GM12878 (cell line): ENCODE data around the gene TARDBP. TPM values are rescaled to one million over a fixed set of nuclear protein-coding genes. Genes with fewer than 3 reads are reported as not detected.

Source experiments
- ATAC-seq: fragments of 200-7000 bp; cut with Tn5 transposase; 3 replicates; pipeline ENCODE4 v1.9.1; 2020; ENCODE audit warnings: mild to moderate bottlenecking, moderate library complexity
- BruUV-seq: library from RNA; stranded (reverse); fragments of 400-500 nt; replicated peaks from 2 replicates; lab custom pipeline; 2021; lab: Mats Ljungman, UMichigan
- CTCF ChIA-PET: fragments of 300-600 bp; sonication (Branson Sonifier 250); formaldehyde crosslinking; extraction: SDS; loops from one replicate; lab custom pipeline; 2021; ENCODE audit warnings: inconsistent platforms; lab: Yijun Ruan, JAX
- POLR2A ChIA-PET: fragments of 350-600 bp; formaldehyde crosslinking; extraction: SDS; loops from one replicate; lab custom pipeline; 2021; ENCODE audit warnings: inconsistent platforms; lab: Charles Lee
- RAD21 ChIA-PET: fragments of 300-600 bp; sonication (Branson Sonifier 250); formaldehyde crosslinking; loops from one replicate; lab custom pipeline; 2023; ENCODE audit warnings: antibody characterized with exemption; ENCODE audit not compliant: unreplicated experiment; lab: Charles Lee
- SMC1A ChIA-PET: fragments of 300-600 bp; sonication (Branson Sonifier 250); formaldehyde crosslinking; loops from one replicate; lab custom pipeline; 2023; ENCODE audit not compliant: unreplicated experiment, uncharacterized antibody; lab: Charles Lee
- DNase-seq: peaks from one replicate; pipeline ENCODE4 v3.0.0-alpha.2; 2011; ENCODE audit warnings: low read depth, low spot score
- FAIRE-seq: peaks from 3 replicates; lab custom pipeline; 2011; peaks lifted over from hg19 to GRCh38; lab: Jason Lieb, UNC
- H2AFZ ChIP-seq: 2 replicates; pipeline ENCODE4 v1.6.0; 2011; ENCODE audit warnings: low read depth, low read length, control low read depth; ENCODE audit not compliant: control insufficient read depth
- H3K27ac ChIP-seq: 2 replicates; pipeline ENCODE4 v1.5.1; 2011; ENCODE audit warnings: control low read depth; ENCODE audit not compliant: control insufficient read depth, insufficient read depth
- H3K27me3 ChIP-seq, 2 experiments: replicated peaks in 1 of 2; 2 replicates each; pipeline versions ENCODE4 v1.6.0 to v1.6.1; 2011; ENCODE audit warnings: low read length in 1 of 2; ENCODE audit not compliant: control insufficient read depth in 2 of 2, insufficient read depth in 2 of 2
- H3K36me3 ChIP-seq, 2 experiments: 2 replicates each; pipeline ENCODE4 v1.5.1; 2011; ENCODE audit warnings: low read length in 1 of 2; ENCODE audit not compliant: control insufficient read depth in 2 of 2, insufficient read depth in 2 of 2
- H3K4me1 ChIP-seq: 2 replicates; pipeline ENCODE4 v1.6.1; 2011; ENCODE audit warnings: mild to moderate bottlenecking, low read length, moderate library complexity, mixed read lengths; ENCODE audit not compliant: control insufficient read depth, insufficient read depth
- H3K4me2 ChIP-seq: 2 replicates; pipeline ENCODE4 v1.6.0; 2011; ENCODE audit warnings: control low read depth; ENCODE audit not compliant: control insufficient read depth, insufficient read depth
- H3K4me3 ChIP-seq: fragments of 200-600 bp; sonication (generic); 2 replicates; pipeline ENCODE4 v1.5.1; 2016
- H3K79me2 ChIP-seq: 2 replicates; pipeline ENCODE4 v1.6.0; 2011; ENCODE audit warnings: low read length; ENCODE audit not compliant: control insufficient read depth, insufficient read depth
- H3K9ac ChIP-seq: 2 replicates; pipeline ENCODE4 v1.8.0; 2011; ENCODE audit warnings: low read length, control low read depth, mixed read lengths; ENCODE audit not compliant: control insufficient read depth, insufficient read depth
- H3K9me3 ChIP-seq: replicated peaks from 3 replicates; pipeline ENCODE4 v1.5.1; 2011; ENCODE audit warnings: mild to moderate bottlenecking, low read length; ENCODE audit not compliant: control insufficient read depth, insufficient read depth
- H4K20me1 ChIP-seq: 2 replicates; pipeline ENCODE4 v1.6.0; 2011; ENCODE audit not compliant: control insufficient read depth, insufficient read depth
- ATF2 ChIP-seq: IDR thresholded peaks from 2 replicates; pipeline ENCODE4 v1.6.1; 2012; ENCODE audit warnings: low read length, inconsistent platforms
- BCLAF1 ChIP-seq: fragments of 450-650 bp; IDR thresholded peaks from 2 replicates; pipeline ENCODE4 v1.6.1; 2017; ENCODE audit warnings: antibody characterized with exemption, mild to moderate bottlenecking, moderate library complexity
- BHLHE40 ChIP-seq, 2 experiments: fragments of 450-650 bp in 1 of 2; IDR thresholded peaks; 2 replicates each; pipeline ENCODE4 v1.6.1; 2011 to 2017; ENCODE audit warnings: low read depth in 2 of 2, borderline replicate concordance in 1 of 2, improper control_type of control experiment in 1 of 2, low read length in 1 of 2, mild to moderate bottlenecking in 1 of 2
- CBFB ChIP-seq: IDR thresholded peaks from 2 replicates; pipeline ENCODE4 v1.6.1; 2016; ENCODE audit warnings: antibody characterized with exemption, low read depth
- CREB1 ChIP-seq: IDR thresholded peaks from 2 replicates; pipeline ENCODE4 v1.6.1; 2012; ENCODE audit warnings: low read depth, mild to moderate bottlenecking, inconsistent platforms
- HSF1 ChIP-seq: fragments of 150-350 bp; IDR thresholded peaks from 2 replicates; pipeline ENCODE4 v1.6.1; 2014; ENCODE audit warnings: mild to moderate bottlenecking, low read depth, low read length
- MTA3 ChIP-seq: IDR thresholded peaks from 2 replicates; pipeline ENCODE4 v1.6.1; 2012; ENCODE audit warnings: low read length, inconsistent platforms, borderline replicate concordance
- MYC ChIP-seq: IDR thresholded peaks from 2 replicates; pipeline ENCODE4 v1.6.1; 2011; ENCODE audit warnings: mild to moderate bottlenecking, low read length, moderate library complexity, inconsistent platforms; ENCODE audit not compliant: insufficient read depth, insufficient replicate concordance, insufficient read length, severe bottlenecking
- NFIC ChIP-seq: IDR thresholded peaks from 2 replicates; pipeline ENCODE4 v1.6.1; 2012; ENCODE audit warnings: low read depth, mild to moderate bottlenecking, inconsistent platforms, low read length, moderate library complexity
- NFYA ChIP-seq: IDR thresholded peaks from 2 replicates; pipeline ENCODE4 v1.6.1; 2011; ENCODE audit warnings: low read depth, mild to moderate bottlenecking, low read length, improper control_type of control experiment, borderline replicate concordance
- PML ChIP-seq: IDR thresholded peaks from 2 replicates; pipeline ENCODE4 v1.6.1; 2012; ENCODE audit warnings: low read length, inconsistent platforms
- RAD21 ChIP-seq: IDR thresholded peaks from 2 replicates; pipeline ENCODE4 v1.6.1; 2011; ENCODE audit warnings: mild to moderate bottlenecking, low read depth, low read length, moderate library complexity; ENCODE audit not compliant: insufficient read depth
- SIX5 ChIP-seq: IDR thresholded peaks from 2 replicates; pipeline ENCODE4 v1.6.1; 2011; ENCODE audit warnings: mild to moderate bottlenecking, low read depth, low read length, moderate library complexity; ENCODE audit not compliant: severe bottlenecking
- SMAD5 ChIP-seq: IDR thresholded peaks from 2 replicates; pipeline ENCODE4 v1.6.1; 2016; ENCODE audit warnings: antibody characterized with exemption, low read depth
- TCF12 ChIP-seq: IDR thresholded peaks from 2 replicates; pipeline ENCODE4 v1.6.1; 2011; ENCODE audit warnings: low read depth, mild to moderate bottlenecking, low read length
- WGBS: methylation state at CpG from one replicate; pipeline ENCODE4 v1.1.6; 2016; ENCODE audit warnings: low lambda C conversion rate; ENCODE audit not compliant: insufficient replicate concordance, insufficient coverage; ENCODE audit errors: missing lambda C conversion rate; 5-methylcytosine and 5-hydroxymethylcytosine counted together
- in situ Hi-C: fragments of 300-500 bp; cut with MboI; formaldehyde crosslinking; loops from 9 replicates; pipeline ENCODE4 v1.14.3; 2018; ENCODE audit warnings: mixed read lengths
- intact Hi-C: fragments of 100-400 bp; cut with micrococcal nuclease; formaldehyde crosslinking; loops from one replicate; pipeline ENCODE4 v1.14.2; 2022; ENCODE audit not compliant: unreplicated experiment
- polyA plus RNA-seq, 11 experiments: library from polyadenylated mRNA; depleted of rRNA in 4 of 11; unstranded in 6 of 11; stranded (reverse) in 5 of 11; fragments of >200 nt; fragmentation: Nextera tagmentation in 4 of 11; fragmentation: Illumina TruSeq in 1 of 11; extraction: Ambion mirVana in 4 of 11; extraction: Trizol in 1 of 11; gene quantifications; 1 replicate in 1 of 11; 2 replicates in 10 of 11; pipeline versions ENCODE4 v1.2.1 to v1.2.3, GENCODE V29; 2011 to 2016; ENCODE audit warnings: inconsistent platforms in 2 of 11, missing spikeins in 2 of 11, low read depth in 1 of 11
- total RNA-seq, 4 experiments: library from RNA; depleted of rRNA in 3 of 4; stranded (reverse); fragments of >200 nt in 3 of 4; fragmentation: Illumina TruSeq in 1 of 4; extraction: Trizol in 1 of 4; gene quantifications; 2 replicates each; pipeline versions ENCODE4 v1.2.1 to v1.2.3, GENCODE V29; 2013 to 2021

The TARDBP gene
- total and polyA plus RNA-seq, 10 of the 15 experiments (the other 5 are each of a cell fraction or from before 2014, with no cell fraction given) = 55.6 to 318 (median 192) TPM

GRCh38 chr1:11052839-11053757 lies 40.6 kb downstream of the TARDBP start:
- RAD21 ChIA-PET = interaction anchor here (1.4 kb wide), 1 partner anchor 15 kb away, joined by 5 read pairs; no protein-coding TSS in a partner anchor
- Histone ChIP-seq H3K4me1 (peaks cover 12% of the 10 kb centered on the region), H3K79me2 (peaks cover 2% of the 10 kb centered on the region), H3K9me3 (no peaks in the 10 kb centered on the region), H3K4me2 (no peak overlapping the region), H3K27ac (no peak overlapping the region), H2AFZ (no peak overlapping the region), H3K4me3 (no peak overlapping the region), H3K36me3 (peaks cover 4% of the 10 kb centered on the region in 2 experiments; a peak in 3 of 4 replicates), H3K9ac (no peak overlapping the region), H3K27me3 (no peaks in the 10 kb centered on the region), H4K20me1 (no peaks in the 10 kb centered on the region)
- ATAC-seq (peak; percentile 48), FAIRE-seq (no peak), DNase-seq (no peak)
- POLR2A ChIA-PET = no interaction called here
- SMC1A ChIA-PET = no interaction called here
- in situ Hi-C loops = no loop called here
- CTCF ChIA-PET = interaction anchor here (3.3 kb wide), 1 partner anchor 15 kb away, joined by 15 read pairs; no protein-coding TSS in a partner anchor
- BruUV-seq = no TSS peak
- 49% methylated on average over 29 of the region's 29 CpGs for WGBS
- intact Hi-C loops = no loop called here
- no peak for TF ChIP-seq CBFB
- TF ChIP-seq RAD21 = 0 out of 2 replicates have a peak, but pooled peaks have one; percentile 18
- TF ChIP-seq SMAD5 = peak; percentile 14; the same call in 1 of the 2 replicates
- TF ChIP-seq MYC = peak; percentile 52
- peak; percentile 25; the same call in 1 of the 2 replicates for TF ChIP-seq PML
- TF ChIP-seq CREB1 = no peak
- TF ChIP-seq HSF1 = no peak
- 0 out of 4 replicates have a peak, but pooled peaks of 1 of the 2 experiments have one; percentile 7 for TF ChIP-seq BHLHE40 (IDR thresholded peaks at IDR 0.05; ENCODE audit: borderline replicate concordance in 1 of 2, low read depth in 2 of 2, low read length in 1 of 2)
- TF ChIP-seq SIX5 = no peak
- peak; percentile 46; the same call in 1 of the 2 replicates for TF ChIP-seq MTA3
- TF ChIP-seq ATF2 = 0 out of 2 replicates have a peak, but pooled peaks have one; percentile 18
- no peak for TF ChIP-seq BCLAF1
- no peak for TF ChIP-seq NFYA
- 0 out of 2 replicates have a peak, but pooled peaks have one; percentile 32 for TF ChIP-seq TCF12
- no peak for TF ChIP-seq NFIC
